Glutamatergic neuron (in vitro differentiated cells): ENCODE measurements around the gene OVCA2. TPM values are rescaled to one million over a fixed set of nuclear protein-coding genes. Genes with fewer than 3 reads are reported as not detected.
"Not testable (repeated sequence)": the region's sequence is repeated elsewhere in the genome, so short reads cannot be mapped to it uniquely, and the experiment has no call there.

ENCODE experiments used
- DNase-seq: peaks from one replicate; pipeline ENCODE4 v3.0.0; 2022
- H3K27ac Mint-ChIP-seq: one replicate; pipeline ENCODE4 v1.8.0; 2020; ENCODE audit warnings: mild to moderate bottlenecking, mixed read lengths, inconsistent platforms; ENCODE audit not compliant: unreplicated experiment
- H3K27me3 Mint-ChIP-seq: one replicate; pipeline ENCODE4 v1.8.0; 2020; ENCODE audit warnings: mild to moderate bottlenecking, moderate library complexity, mixed read lengths, inconsistent platforms; ENCODE audit not compliant: unreplicated experiment
- H3K36me3 Mint-ChIP-seq: one replicate; pipeline ENCODE4 v1.8.0; 2020; ENCODE audit warnings: mild to moderate bottlenecking, mixed read lengths, inconsistent platforms; ENCODE audit not compliant: unreplicated experiment
- H3K4me1 Mint-ChIP-seq: one replicate; pipeline ENCODE4 v1.8.0; 2020; ENCODE audit warnings: mild to moderate bottlenecking, low read depth, mixed read lengths, inconsistent platforms; ENCODE audit not compliant: unreplicated experiment
- H3K4me3 Mint-ChIP-seq: one replicate; pipeline ENCODE4 v1.8.0; 2020; ENCODE audit warnings: mild to moderate bottlenecking, mixed read lengths, inconsistent platforms; ENCODE audit not compliant: unreplicated experiment
- H3K9me3 Mint-ChIP-seq: one replicate; pipeline ENCODE4 v1.8.0; 2020; ENCODE audit warnings: mild to moderate bottlenecking, moderate library complexity, mixed read lengths, inconsistent platforms; ENCODE audit not compliant: unreplicated experiment
- total RNA-seq: library from RNA; stranded (reverse); fragmentation: NEBNext Ultra II Directional; extraction: Animal tissue kit (Norgen Biotek cat#: 25700); gene quantifications from one replicate; pipeline ENCODE4 v1.2.1, GENCODE V29; 2021; ENCODE audit not compliant: unreplicated experiment
- TF ChIP-seq, protein P1 (sequence below): fragments of 200-600 bp; sonication (generic); IDR thresholded peaks from one replicate; pipeline ENCODE4 v1.5.0; 2021; ENCODE audit not compliant: partially characterized antibody, unreplicated experiment

OVCA2 gene
- total RNA-seq, 1 donor from 2014 or later = 16.3 TPM

DNA sequence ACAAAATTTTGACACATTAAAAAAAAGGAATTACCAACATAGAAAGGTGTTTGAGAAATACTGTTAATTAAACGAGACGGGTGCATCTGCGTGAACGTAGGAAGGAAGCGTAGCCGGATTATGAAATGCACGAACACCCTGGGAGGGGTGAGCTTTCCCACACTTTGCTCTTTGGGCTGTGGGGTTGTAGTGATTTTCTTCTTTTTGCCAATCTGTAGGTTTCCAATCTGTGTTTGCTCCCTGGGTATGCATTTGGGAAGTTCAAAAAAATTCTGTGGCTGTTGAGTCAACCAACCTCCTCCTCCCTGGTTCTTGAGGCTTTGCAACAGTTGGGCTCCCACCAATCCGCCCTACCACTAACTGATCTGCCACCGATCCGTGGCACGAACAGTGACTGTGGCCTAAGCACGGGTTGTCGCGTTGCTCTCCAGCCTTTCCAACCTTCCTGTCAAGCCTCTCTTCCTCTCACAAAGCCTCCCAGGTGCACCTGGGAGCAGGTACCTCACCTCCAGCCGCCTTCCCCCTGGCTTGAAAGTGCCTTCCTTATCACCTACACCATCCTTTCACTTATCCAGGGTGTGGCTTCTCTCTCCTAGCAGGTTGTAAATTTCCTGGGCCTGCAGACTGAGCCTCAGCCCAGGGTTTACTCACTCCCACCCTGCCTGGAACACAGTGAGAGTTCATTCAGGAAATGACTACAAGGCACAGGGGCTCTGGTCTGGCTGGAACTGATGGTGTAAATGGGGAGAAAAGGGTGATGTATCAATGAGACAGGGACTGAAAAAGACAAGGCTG is 33.3 kb upstream of the OVCA2 start:
- Mint-ChIP-seq H3K27ac (no peak overlapping the region), H3K4me1 (peaks cover 11% of the 10 kb centered on the region), H3K4me3 (no peak overlapping the region), H3K9me3 (peaks cover 6% of the 10 kb centered on the region), H3K36me3 (no peaks in the 10 kb centered on the region), H3K27me3 (peaks cover 4% of the 10 kb centered on the region)
- DNase-seq = no peak
- TF ChIP-seq, protein P1, sequence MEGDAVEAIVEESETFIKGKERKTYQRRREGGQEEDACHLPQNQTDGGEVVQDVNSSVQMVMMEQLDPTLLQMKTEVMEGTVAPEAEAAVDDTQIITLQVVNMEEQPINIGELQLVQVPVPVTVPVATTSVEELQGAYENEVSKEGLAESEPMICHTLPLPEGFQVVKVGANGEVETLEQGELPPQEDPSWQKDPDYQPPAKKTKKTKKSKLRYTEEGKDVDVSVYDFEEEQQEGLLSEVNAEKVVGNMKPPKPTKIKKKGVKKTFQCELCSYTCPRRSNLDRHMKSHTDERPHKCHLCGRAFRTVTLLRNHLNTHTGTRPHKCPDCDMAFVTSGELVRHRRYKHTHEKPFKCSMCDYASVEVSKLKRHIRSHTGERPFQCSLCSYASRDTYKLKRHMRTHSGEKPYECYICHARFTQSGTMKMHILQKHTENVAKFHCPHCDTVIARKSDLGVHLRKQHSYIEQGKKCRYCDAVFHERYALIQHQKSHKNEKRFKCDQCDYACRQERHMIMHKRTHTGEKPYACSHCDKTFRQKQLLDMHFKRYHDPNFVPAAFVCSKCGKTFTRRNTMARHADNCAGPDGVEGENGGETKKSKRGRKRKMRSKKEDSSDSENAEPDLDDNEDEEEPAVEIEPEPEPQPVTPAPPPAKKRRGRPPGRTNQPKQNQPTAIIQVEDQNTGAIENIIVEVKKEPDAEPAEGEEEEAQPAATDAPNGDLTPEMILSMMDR = no peak

DNA sequence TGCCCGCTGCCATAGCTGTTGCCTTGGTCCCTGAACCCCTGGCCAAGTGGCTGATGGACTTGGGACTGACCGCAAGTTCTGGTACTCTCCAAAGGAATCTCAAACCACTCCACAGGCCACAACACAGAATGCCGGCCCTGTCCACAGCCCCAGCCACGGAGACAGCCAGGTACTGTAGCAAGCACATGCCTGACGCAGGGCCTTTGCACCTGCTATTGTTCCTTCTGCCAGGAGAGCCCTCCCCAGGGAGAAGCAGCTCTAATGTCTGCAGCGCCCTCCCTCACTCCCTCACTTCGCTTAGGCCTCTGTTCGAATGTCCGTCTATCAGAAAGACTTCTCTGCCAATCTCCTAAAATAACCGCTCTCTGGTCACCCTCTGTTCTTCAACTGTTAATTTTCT is 32.1 kb upstream of the OVCA2 start:
- Mint-ChIP-seq H3K27me3 (peaks cover 6% of the 10 kb centered on the region), H3K4me1 (peaks cover 13% of the 10 kb centered on the region), H3K36me3 (no peaks in the 10 kb centered on the region), H3K27ac (no peak overlapping the region), H3K4me3 (no peak overlapping the region), H3K9me3 (peaks cover 6% of the 10 kb centered on the region)
- DNase-seq = no peak
- TF ChIP-seq, protein P1 = no peak

DNA sequence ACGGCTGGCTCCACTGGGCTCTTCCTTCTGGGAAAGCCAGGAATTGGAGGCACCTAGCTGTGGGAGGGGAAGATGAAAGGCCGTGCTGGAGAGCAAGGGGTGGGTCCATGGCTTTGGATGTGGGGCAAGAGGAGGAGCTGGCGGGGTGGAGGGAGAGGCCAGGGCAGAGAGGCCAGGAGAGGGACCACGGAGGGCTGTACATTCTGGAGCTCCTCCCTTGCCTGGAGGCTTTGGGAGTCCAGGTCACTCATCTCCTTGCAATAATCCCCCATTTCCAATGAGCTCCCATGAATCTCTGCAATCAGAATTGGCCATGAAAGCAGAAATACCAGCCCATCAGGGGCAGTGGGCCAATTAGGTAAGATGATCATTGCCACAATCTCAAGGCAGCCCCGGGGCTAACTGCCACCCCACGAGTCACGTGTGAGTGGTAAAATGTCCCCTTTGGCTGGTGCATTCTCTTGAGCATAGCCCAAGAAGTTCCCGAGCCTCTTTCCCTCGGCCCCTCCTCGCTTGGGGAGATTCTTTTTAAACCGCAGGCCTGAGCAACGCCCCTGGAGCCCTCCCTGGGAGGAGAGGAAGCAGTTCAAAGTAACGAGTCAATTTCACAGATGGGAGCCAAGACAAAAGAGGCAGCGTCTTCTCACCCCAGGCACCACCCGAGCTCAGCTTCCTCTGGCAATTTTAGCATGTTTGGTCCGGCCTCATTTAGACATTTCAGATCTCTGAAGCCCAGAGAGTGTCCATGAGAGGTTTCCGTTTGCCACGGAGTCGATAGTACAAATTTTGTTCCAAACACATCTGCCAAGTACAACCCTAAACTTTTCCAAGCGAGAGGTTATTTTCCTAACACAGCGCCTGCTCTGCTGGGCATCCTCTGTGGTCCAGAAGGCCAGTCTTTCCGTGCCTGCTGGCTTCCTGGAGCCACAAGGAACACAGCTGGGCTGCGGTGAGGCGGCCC is 30.1 kb upstream of the OVCA2 start:
- peak overlapping the region; percentile 70 for H3K27ac Mint-ChIP-seq
- peaks cover 8% of the 10 kb centered on the region for H3K9me3 Mint-ChIP-seq
- no peak for DNase-seq
- peaks cover 19% of the 10 kb centered on the region for H3K4me1 Mint-ChIP-seq
- no peaks in the 10 kb centered on the region for H3K36me3 Mint-ChIP-seq
- TF ChIP-seq, protein P1 = no peak
- H3K4me3 Mint-ChIP-seq = peak overlapping the region; percentile 30
- peaks cover 13% of the 10 kb centered on the region for H3K27me3 Mint-ChIP-seq

DNA sequence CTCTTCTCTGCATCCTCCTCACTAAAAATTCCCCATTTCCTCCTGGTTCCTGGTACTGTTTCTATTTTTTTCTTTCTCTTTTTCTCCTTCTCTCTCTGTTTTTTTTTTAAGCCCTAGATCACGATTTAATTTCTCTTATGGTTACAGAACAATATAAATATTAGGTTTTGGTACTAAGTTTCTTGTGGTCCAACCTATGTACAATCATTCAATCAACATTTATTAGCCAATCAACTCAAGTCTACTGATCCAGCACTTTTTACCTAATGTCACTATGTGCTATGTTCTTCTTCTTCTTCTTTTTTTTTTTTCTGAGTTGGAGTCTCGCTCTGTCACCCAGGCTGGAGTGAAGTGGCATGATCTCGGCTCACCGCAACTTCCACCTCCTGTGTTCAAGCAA is 29.3 kb upstream of the OVCA2 start:
- H3K4me1 Mint-ChIP-seq = peaks cover 24% of the 10 kb centered on the region
- DNase-seq = no peak
- peaks cover 17% of the 10 kb centered on the region for H3K27me3 Mint-ChIP-seq
- no peaks in the 10 kb centered on the region for H3K36me3 Mint-ChIP-seq
- TF ChIP-seq, protein P1 = no peak
- H3K27ac Mint-ChIP-seq = no peak overlapping the region
- peaks cover 6% of the 10 kb centered on the region for H3K9me3 Mint-ChIP-seq
- peak overlapping the region; percentile 30 for H3K4me3 Mint-ChIP-seq

DNA sequence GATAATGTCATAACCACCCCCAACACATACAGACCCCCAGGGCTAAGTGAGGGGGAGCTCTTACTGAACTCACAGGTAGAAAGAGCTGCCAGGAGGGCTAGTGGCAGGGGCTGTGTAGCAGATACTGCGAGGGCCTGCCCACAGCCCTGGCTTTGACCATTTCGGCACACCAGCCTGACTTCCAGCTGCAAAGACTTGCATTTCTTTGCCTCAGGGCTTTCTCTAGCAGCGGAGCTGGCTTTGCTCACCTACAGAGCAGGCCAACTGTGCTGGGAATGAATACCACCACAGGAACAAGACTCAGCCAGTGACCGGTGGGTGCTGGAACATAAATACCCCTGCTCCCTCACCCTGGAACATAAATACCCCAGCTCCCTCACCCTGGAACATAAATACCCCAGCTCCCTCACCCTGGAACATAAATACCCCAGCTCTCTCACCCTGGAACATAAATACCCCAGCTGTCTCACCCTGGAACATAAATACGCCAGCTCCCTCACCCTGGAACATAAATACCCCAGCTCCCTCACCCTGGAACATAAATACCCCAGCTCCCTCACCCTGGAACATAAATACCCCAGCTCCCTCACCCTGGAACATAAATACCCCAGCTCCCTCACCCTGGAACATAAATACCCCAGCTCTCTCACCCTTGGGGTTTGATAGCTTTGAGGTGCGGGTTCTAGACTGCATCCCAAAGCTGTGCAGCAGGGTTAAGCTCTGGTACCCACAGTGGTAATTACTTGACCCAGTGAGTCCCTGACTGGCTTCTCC is 28.4 kb upstream of the OVCA2 start:
- H3K27me3 Mint-ChIP-seq = peaks cover 24% of the 10 kb centered on the region
- H3K9me3 Mint-ChIP-seq = peaks cover 10% of the 10 kb centered on the region
- H3K36me3 Mint-ChIP-seq = not testable (repeated sequence)

More for the DNA sequence above, 28.4 kb upstream of the OVCA2 start:
- not testable (repeated sequence) for H3K4me3 Mint-ChIP-seq, H3K27ac Mint-ChIP-seq, DNase-seq
- peaks cover 33% of the 10 kb centered on the region for H3K4me1 Mint-ChIP-seq
